Activated T-cell treated with anti-CD3 and anti-CD28 coated beads, Interleukin-2, amount 50 U/mL, for 72 hours (primary cell): ENCODE results near the gene PPRC1. TPM values are rescaled to one million over a fixed set of nuclear protein-coding genes. Genes with fewer than 3 reads are reported as not detected.
"Not testable (repeated sequence)": the region's sequence is repeated elsewhere in the genome, so short reads cannot be mapped to it uniquely, and the experiment has no call there.

Experiments used
- ATAC-seq, 2 donors: fragments of 150-1000 bp; cut with Tn5 transposase; replicated peaks in 1 of 2; 2 replicates each; pipeline ENCODE4 v1.10.0; 2021; ENCODE audit warnings: moderate library complexity in 2 of 2, mild to moderate bottlenecking in 1 of 2
- DNase-seq, 2 donors: peaks; one replicate each; pipeline ENCODE4 v3.0.0; 2021 to 2022; ENCODE audit warnings: mixed read lengths in 1 of 2
- H3K27ac Mint-ChIP-seq: one replicate; pipeline ENCODE4 v1.8.0; 2022; ENCODE audit warnings: mild to moderate bottlenecking, moderate library complexity, mixed read lengths
- H3K27me3 Mint-ChIP-seq: one replicate; pipeline ENCODE4 v1.8.0; 2022; ENCODE audit warnings: low read depth, mixed read lengths
- H3K36me3 Mint-ChIP-seq, 2 donors: one replicate each; pipeline ENCODE4 v1.8.0; 2022; ENCODE audit warnings: mixed read lengths in 2 of 2, mild to moderate bottlenecking in 1 of 2; ENCODE audit not compliant: insufficient read depth in 2 of 2
- H3K4me1 Mint-ChIP-seq: one replicate; pipeline ENCODE4 v1.8.0; 2022; ENCODE audit warnings: low read depth, mixed read lengths
- H3K4me3 Mint-ChIP-seq, 2 donors: one replicate each; pipeline ENCODE4 v1.8.0; 2022; ENCODE audit warnings: mild to moderate bottlenecking in 2 of 2, mixed read lengths in 2 of 2, moderate library complexity in 2 of 2
- H3K9me3 Mint-ChIP-seq, 2 donors: one replicate each; pipeline ENCODE4 v1.8.0; 2022; ENCODE audit warnings: mixed read lengths in 2 of 2
- total RNA-seq, 2 donors: library from RNA; stranded (reverse); gene quantifications; one replicate each; pipeline ENCODE4 v1.2.3, GENCODE V29; 2022

The PPRC1 gene
- total RNA-seq, 2 donors from 2014 or later = 42.6 to 51.4 TPM

- DNase-seq = no peak
- Mint-ChIP-seq H3K27ac (no peak overlapping the region), H3K4me1 (peaks cover 34% of the 10 kb centered on the region), H3K4me3 (no peak overlapping the region), H3K9me3 (no peaks in the 10 kb centered on the region), H3K36me3 (peaks cover 14 to 53% of the 10 kb centered on the region in 2 donors), H3K27me3 (no peaks in the 10 kb centered on the region)
- ATAC-seq = no peak
Measured at GRCh38 chr10:102159831-102160230, 27.0 kb downstream of the PPRC1 start.

GRCh38 chr10:102163342-102163989 is 30.6 kb downstream of the PPRC1 start:
- Mint-ChIP-seq H3K27ac (peak overlapping the region; percentile 17), H3K4me3 (no peak overlapping the region), H3K9me3 (no peaks in the 10 kb centered on the region), H3K4me1 (peaks cover 7% of the 10 kb centered on the region), H3K27me3 (no peaks in the 10 kb centered on the region), H3K36me3 (peaks cover 9 to 29% of the 10 kb centered on the region in 2 donors)
- ATAC-seq (no peak), DNase-seq (no peak)

- Mint-ChIP-seq H3K9me3 (no peaks in the 10 kb centered on the region), H3K27me3 (no peaks in the 10 kb centered on the region), H3K36me3 (peaks cover 0 to 5% of the 10 kb centered on the region in 2 donors), H3K4me1 (no peaks in the 10 kb centered on the region), H3K4me3 (no peak overlapping the region), H3K27ac (no peak overlapping the region)
- ATAC-seq (no peak), DNase-seq (no peak)
Measured at GRCh38 chr10:102167861-102168260, 35.0 kb downstream of the PPRC1 start.

GRCh38 chr10:102170602-102171001 is 37.8 kb downstream of the PPRC1 start:
- no peaks in the 10 kb centered on the region for H3K9me3 Mint-ChIP-seq
- H3K27ac Mint-ChIP-seq = no peak overlapping the region
- ATAC-seq (no peak), DNase-seq (no peak)
- H3K27me3 Mint-ChIP-seq = no peaks in the 10 kb centered on the region
- H3K36me3 Mint-ChIP-seq = no peaks in the 10 kb centered on the region
- no peaks in the 10 kb centered on the region for H3K4me1 Mint-ChIP-seq
- peak overlapping the region in 1 of 2 donors; percentile 55 for H3K4me3 Mint-ChIP-seq

GRCh38 chr10:102172288-102172687 is 39.4 kb downstream of the PPRC1 start:
- no peak overlapping the region for H3K4me3 Mint-ChIP-seq
- DNase-seq (no peak), ATAC-seq (no peak)
- no peaks in the 10 kb centered on the region for H3K27me3 Mint-ChIP-seq
- H3K36me3 Mint-ChIP-seq = no peaks in the 10 kb centered on the region
- H3K27ac Mint-ChIP-seq = no peak overlapping the region
- H3K4me1 Mint-ChIP-seq = no peaks in the 10 kb centered on the region
- no peaks in the 10 kb centered on the region for H3K9me3 Mint-ChIP-seq

GRCh38 chr10:102175415-102175814 is 42.6 kb downstream of the PPRC1 start:
- no peak overlapping the region for H3K4me3 Mint-ChIP-seq
- no peak for DNase-seq
- H3K4me1 Mint-ChIP-seq = no peaks in the 10 kb centered on the region
- no peak overlapping the region for H3K27ac Mint-ChIP-seq
- ATAC-seq = no peak
- H3K9me3 Mint-ChIP-seq = no peaks in the 10 kb centered on the region
- H3K36me3 Mint-ChIP-seq = no peaks in the 10 kb centered on the region
- H3K27me3 Mint-ChIP-seq = no peaks in the 10 kb centered on the region

- Mint-ChIP-seq H3K4me1 (peaks cover 15% of the 10 kb centered on the region), H3K27me3 (no peaks in the 10 kb centered on the region), H3K27ac (no peak overlapping the region), H3K36me3 (peaks cover 2 to 6% of the 10 kb centered on the region in 2 donors), H3K4me3 (no peak overlapping the region), H3K9me3 (peaks cover 0 to 3% of the 10 kb centered on the region in 2 donors)
- no peak for DNase-seq
- no peak for ATAC-seq
Measured at GRCh38 chr10:102184606-102185005, 51.8 kb downstream of the PPRC1 start.

- ATAC-seq (no peak), DNase-seq (no peak)
- Mint-ChIP-seq H3K9me3 (peaks cover 0 to 3% of the 10 kb centered on the region in 2 donors), H3K36me3 (peaks cover 2 to 6% of the 10 kb centered on the region in 2 donors), H3K4me1 (peaks cover 18% of the 10 kb centered on the region), H3K27ac (no peak overlapping the region), H3K27me3 (no peaks in the 10 kb centered on the region), H3K4me3 (no peak overlapping the region)
Measured at GRCh38 chr10:102185272-102185671, 52.4 kb downstream of the PPRC1 start.

- Mint-ChIP-seq H3K9me3 (peaks cover 0 to 3% of the 10 kb centered on the region in 2 donors), H3K4me1 (peaks cover 18% of the 10 kb centered on the region), H3K36me3 (peaks cover 4 to 6% of the 10 kb centered on the region in 2 donors), H3K27ac (no peak overlapping the region), H3K27me3 (no peaks in the 10 kb centered on the region), H3K4me3 (no peak overlapping the region)
- ATAC-seq (no peak), DNase-seq (no peak)
Measured at GRCh38 chr10:102185811-102186527, 53.1 kb downstream of the PPRC1 start.

- H3K9me3 Mint-ChIP-seq = peaks cover 9 to 11% of the 10 kb centered on the region in 2 donors
- no peak for ATAC-seq
- H3K27me3 Mint-ChIP-seq = no peaks in the 10 kb centered on the region
- peaks cover 18% of the 10 kb centered on the region for H3K4me1 Mint-ChIP-seq
- H3K4me3 Mint-ChIP-seq = no peak overlapping the region
- DNase-seq = no peak
- no peak overlapping the region for H3K27ac Mint-ChIP-seq
- H3K36me3 Mint-ChIP-seq = peaks cover 12 to 14% of the 10 kb centered on the region in 2 donors
Measured at GRCh38 chr10:102188298-102188940, 55.6 kb downstream of the PPRC1 start.

GRCh38 chr10:102188941-102189898 is 56.4 kb downstream of the PPRC1 start:
- peaks cover 12 to 14% of the 10 kb centered on the region in 2 donors for H3K36me3 Mint-ChIP-seq
- peak overlapping the region; percentile 30 to 44 for H3K4me3 Mint-ChIP-seq
- not testable (repeated sequence) for H3K27me3 Mint-ChIP-seq
- H3K9me3 Mint-ChIP-seq = peaks cover 9 to 11% of the 10 kb centered on the region in 2 donors
- DNase-seq (peak; percentile 12 to 29), ATAC-seq (peak; percentile 90 to 91)
- H3K27ac Mint-ChIP-seq = peak overlapping the region; percentile 12
- peaks cover 18% of the 10 kb centered on the region for H3K4me1 Mint-ChIP-seq

- peaks cover 7 to 9% of the 10 kb centered on the region in 2 donors for H3K9me3 Mint-ChIP-seq
- H3K27me3 Mint-ChIP-seq = no peaks in the 10 kb centered on the region
- ATAC-seq (no peak), DNase-seq (no peak)
- H3K36me3 Mint-ChIP-seq = peaks cover 7 to 12% of the 10 kb centered on the region in 2 donors
- peaks cover 23% of the 10 kb centered on the region for H3K4me1 Mint-ChIP-seq
- H3K4me3 Mint-ChIP-seq = no peak overlapping the region
- no peak overlapping the region for H3K27ac Mint-ChIP-seq
Measured at GRCh38 chr10:102191956-102192355, 59.1 kb downstream of the PPRC1 start.
